ENCODE measurements around the gene RASGEF1B. TPM values are rescaled to one million over a fixed set of nuclear protein-coding genes. Genes with fewer than 3 reads are reported as not detected.
A peak's percentile ranks its signal among the peaks of the same experiment; 100 is the strongest.

The RASGEF1B gene
- total and polyA plus RNA-seq, 8 donors = 5.4 to 56.8 (median 9.4) TPM

DNA sequence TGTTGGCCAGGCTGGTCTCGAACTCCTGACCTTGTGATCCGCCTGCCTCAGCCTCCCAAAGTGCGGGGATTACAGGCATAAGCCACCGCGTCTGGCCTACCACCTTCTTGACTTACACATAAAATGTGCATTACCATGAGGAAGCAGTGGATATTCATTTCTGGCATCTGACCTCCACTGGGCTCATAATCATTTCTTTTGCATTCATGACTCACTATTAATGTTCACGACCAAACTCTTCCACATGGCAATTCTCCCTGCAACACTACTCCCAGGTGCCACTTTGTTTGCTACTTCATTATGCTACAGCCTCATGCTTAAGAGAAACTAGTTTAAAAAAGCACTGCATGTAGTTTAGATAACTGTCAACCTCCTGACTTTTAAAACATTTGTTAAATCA is 22.7 kb downstream of the RASGEF1B start:
- no peak overlapping the region for H3K27ac ChIP-seq
- H3K27me3 ChIP-seq = no peaks in the 10 kb centered on the region
- TF ChIP-seq, protein P1, sequence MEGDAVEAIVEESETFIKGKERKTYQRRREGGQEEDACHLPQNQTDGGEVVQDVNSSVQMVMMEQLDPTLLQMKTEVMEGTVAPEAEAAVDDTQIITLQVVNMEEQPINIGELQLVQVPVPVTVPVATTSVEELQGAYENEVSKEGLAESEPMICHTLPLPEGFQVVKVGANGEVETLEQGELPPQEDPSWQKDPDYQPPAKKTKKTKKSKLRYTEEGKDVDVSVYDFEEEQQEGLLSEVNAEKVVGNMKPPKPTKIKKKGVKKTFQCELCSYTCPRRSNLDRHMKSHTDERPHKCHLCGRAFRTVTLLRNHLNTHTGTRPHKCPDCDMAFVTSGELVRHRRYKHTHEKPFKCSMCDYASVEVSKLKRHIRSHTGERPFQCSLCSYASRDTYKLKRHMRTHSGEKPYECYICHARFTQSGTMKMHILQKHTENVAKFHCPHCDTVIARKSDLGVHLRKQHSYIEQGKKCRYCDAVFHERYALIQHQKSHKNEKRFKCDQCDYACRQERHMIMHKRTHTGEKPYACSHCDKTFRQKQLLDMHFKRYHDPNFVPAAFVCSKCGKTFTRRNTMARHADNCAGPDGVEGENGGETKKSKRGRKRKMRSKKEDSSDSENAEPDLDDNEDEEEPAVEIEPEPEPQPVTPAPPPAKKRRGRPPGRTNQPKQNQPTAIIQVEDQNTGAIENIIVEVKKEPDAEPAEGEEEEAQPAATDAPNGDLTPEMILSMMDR (IDR thresholded peaks at IDR 0.05) = no peak
- no peak for TF ChIP-seq POLR2AphosphoS5 (IDR thresholded peaks at IDR 0.05)

DNA sequence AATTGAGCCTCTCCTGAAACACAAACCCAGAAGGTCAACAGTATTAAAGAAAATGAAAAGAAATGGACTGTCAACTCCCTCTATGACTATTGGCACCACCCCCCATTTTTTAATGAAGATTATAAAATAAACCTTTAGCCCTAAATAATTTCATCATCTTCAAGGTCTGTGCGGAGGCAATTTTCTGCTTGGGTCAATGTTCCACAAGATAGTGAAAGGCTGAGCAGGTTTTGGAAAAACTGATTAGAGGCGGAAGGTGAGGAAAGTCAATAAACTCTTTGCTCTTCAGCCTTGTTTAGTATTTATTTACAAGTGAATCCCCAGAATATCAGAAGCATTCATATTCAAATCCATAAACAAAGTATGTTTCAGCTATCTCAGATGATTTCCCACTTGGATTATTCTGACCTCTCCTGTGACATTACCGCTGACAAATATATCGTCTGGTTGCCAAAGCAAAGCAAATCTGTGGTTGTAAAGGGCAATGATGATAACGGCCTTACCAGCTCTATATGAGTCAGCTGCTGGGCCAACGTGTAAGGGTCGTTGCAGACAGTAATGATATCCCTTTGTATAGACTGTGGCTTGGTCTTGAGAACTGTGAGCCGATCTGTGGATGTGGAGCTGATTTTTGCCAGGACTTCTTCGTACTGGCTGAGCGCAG is 24.0 kb downstream of the RASGEF1B start:
- Histone ChIP-seq H3K27ac (no peak overlapping the region), H3K9me3 (no peaks in the 10 kb centered on the region), H3K27me3 (no peaks in the 10 kb centered on the region), H3K4me1 (peaks cover 0 to 2% (median 0%) of the 10 kb centered on the region in 4 donors), H3K4me3 (no peak overlapping the region), H3K36me3 (peaks cover 38 to 98% (median 89%) of the 10 kb centered on the region in 4 donors)
- 52 to 66% (median 57%) methylated on average over 10 of the region's 10 CpGs for WGBS, 5 donors
- intact Hi-C loops (cut with DNase I; ENCODE audit: low total_unique reads) = no loop called here
- no peak for DNase-seq
- no peak for TF ChIP-seq EP300 (IDR thresholded peaks at IDR 0.05)
- TF ChIP-seq POLR2AphosphoS5 (IDR thresholded peaks at IDR 0.05) = peak in 1 of 3 donors; percentile 35

More for the DNA sequence above, 22.7 kb downstream of the RASGEF1B start:
- H3K4me1 ChIP-seq = peaks cover 0 to 8% (median 0%) of the 10 kb centered on the region in 4 donors
- H3K36me3 ChIP-seq = peaks cover 38 to 97% (median 86%) of the 10 kb centered on the region in 4 donors
- WGBS, 5 donors = 88 to 92% (median 92%) methylated on average over 6 of the region's 6 CpGs
- no peaks in the 10 kb centered on the region for H3K9me3 ChIP-seq
- no peak for DNase-seq
- intact Hi-C loops (cut with DNase I; ENCODE audit: low total_unique reads) = no loop called here
- no peak overlapping the region for H3K4me3 ChIP-seq

DNA sequence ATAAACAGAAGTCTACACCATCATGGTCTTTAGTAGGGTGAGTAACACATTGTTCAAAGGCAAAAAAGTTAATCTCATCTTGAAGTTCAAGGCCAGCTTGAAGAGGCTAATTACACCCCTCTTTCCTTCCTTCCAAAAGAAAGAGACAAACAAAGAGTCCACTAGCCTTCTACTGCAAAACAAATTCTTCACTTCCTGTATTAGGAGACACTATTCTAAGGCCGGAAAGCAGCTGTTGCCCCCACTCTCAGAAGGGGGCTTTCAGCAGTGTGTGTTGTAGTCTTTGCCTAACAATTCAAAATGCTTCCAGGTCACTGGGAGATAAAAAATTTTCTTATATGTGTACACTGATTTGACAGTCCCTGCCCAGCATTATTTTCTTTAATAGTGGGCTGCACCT is 25.1 kb downstream of the RASGEF1B start:
- no peak for DNase-seq
- H3K9me3 ChIP-seq = no peaks in the 10 kb centered on the region
- WGBS, 5 donors = 69 to 90% (median 79%) methylated on average over 1 of the region's 1 CpG
- no peaks in the 10 kb centered on the region for H3K4me1 ChIP-seq
- intact Hi-C loops (cut with DNase I; ENCODE audit: low total_unique reads) = no loop called here
- H3K27ac ChIP-seq = no peak overlapping the region
- peaks cover 29 to 100% (median 90%) of the 10 kb centered on the region in 4 donors for H3K36me3 ChIP-seq
- H3K27me3 ChIP-seq = no peaks in the 10 kb centered on the region
- H3K4me3 ChIP-seq = no peak overlapping the region
- TF ChIP-seq POLR2A (IDR thresholded peaks at IDR 0.05) = no peak
- TF ChIP-seq, protein P1 (IDR thresholded peaks at IDR 0.05) = no peak
- TF ChIP-seq EP300 (IDR thresholded peaks at IDR 0.05) = no peak
- TF ChIP-seq POLR2AphosphoS5 (IDR thresholded peaks at IDR 0.05) = no peak

DNA sequence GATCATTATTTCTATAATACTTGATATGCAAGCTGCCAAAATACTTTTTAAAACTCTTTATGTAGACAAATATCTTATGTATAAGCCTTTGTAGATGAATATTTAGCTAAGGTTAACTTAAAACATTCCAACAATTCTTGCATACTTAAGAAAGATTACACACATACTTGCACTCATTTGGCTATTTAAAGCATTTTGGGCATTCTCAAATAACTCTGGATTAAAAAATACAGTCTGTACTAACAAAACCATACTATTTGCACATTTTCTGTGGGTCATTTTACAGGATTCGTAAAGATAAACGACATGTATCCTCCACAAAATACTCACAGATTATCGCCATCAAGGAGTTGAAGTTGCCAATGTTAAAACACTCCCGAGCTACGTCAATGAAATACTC is 26.5 kb downstream of the RASGEF1B start:
- no peak overlapping the region for H3K27ac ChIP-seq
- WGBS, 5 donors = 72 to 95% (median 88%) methylated on average over 5 of the region's 5 CpGs
- TF ChIP-seq POLR2AphosphoS5 (IDR thresholded peaks at IDR 0.05) = no peak
- no peak for TF ChIP-seq POLR2A (IDR thresholded peaks at IDR 0.05)
- TF ChIP-seq, protein P1 (IDR thresholded peaks at IDR 0.05) = no peak
- no peak for TF ChIP-seq EP300 (IDR thresholded peaks at IDR 0.05)
- intact Hi-C loops (cut with DNase I; ENCODE audit: low total_unique reads) = no loop called here
- no peaks in the 10 kb centered on the region for H3K27me3 ChIP-seq
- no peaks in the 10 kb centered on the region for H3K4me1 ChIP-seq
- no peak overlapping the region for H3K4me3 ChIP-seq
- H3K36me3 ChIP-seq = peaks cover 32 to 100% (median 92%) of the 10 kb centered on the region in 4 donors
- H3K9me3 ChIP-seq = no peaks in the 10 kb centered on the region
- no peak for DNase-seq

- Histone ChIP-seq H3K4me3 (no peak overlapping the region), H3K9me3 (no peaks in the 10 kb centered on the region), H3K27me3 (no peaks in the 10 kb centered on the region), H3K4me1 (no peaks in the 10 kb centered on the region), H3K36me3 (peaks cover 36 to 100% (median 99%) of the 10 kb centered on the region in 4 donors), H3K27ac (no peak overlapping the region)
- TF ChIP-seq EP300 (IDR thresholded peaks at IDR 0.05) = no peak
- TF ChIP-seq, protein P1 (IDR thresholded peaks at IDR 0.05) = no peak
- intact Hi-C loops (cut with DNase I; ENCODE audit: low total_unique reads) = no loop called here
- DNase-seq = no peak
- 84 to 91% (median 88%) methylated on average over 4 of the region's 4 CpGs for WGBS, 5 donors
Observed at GRCh38 chr4:81442484-81443085, 29.1 kb downstream of the RASGEF1B start.
